SU-DHL-6 (cell line): ENCODE data around the gene CLEC16A.

ENCODE experiments used
- CTCF ChIP-seq: fragments of 200-600 bp; sonication (generic); IDR thresholded peaks from one replicate; pipeline ENCODE4 v1.5.1; 2017; ENCODE audit warnings: antibody characterized with exemption, mild to moderate bottlenecking, low read length, moderate library complexity; ENCODE audit not compliant: insufficient read depth, poor library complexity, severe bottlenecking
- EZH2phosphoT487 ChIP-seq: fragments of 200-600 bp; sonication (generic), shearing (Covaris generic); conservative IDR thresholded peaks from 2 replicates; pipeline ENCODE4 v1.6.1; 2018; ENCODE audit warnings: mild to moderate bottlenecking, antibody characterized with exemption, low read length, moderate library complexity, mixed read lengths

- TF ChIP-seq CTCF (no peak), EZH2phosphoT487 (no peak)
These were observed 226.5 kb downstream of the CLEC16A start for GRCh38 chr16:11170696-11171447.
